ENCODE results near the gene SEC24A.
A peak's percentile ranks its signal among the peaks of the same experiment; 100 is the strongest.
"Not testable (repeated sequence)": the region's sequence is repeated elsewhere in the genome, so short reads cannot be mapped to it uniquely, and the experiment has no call there.

SEC24A gene

DNA sequence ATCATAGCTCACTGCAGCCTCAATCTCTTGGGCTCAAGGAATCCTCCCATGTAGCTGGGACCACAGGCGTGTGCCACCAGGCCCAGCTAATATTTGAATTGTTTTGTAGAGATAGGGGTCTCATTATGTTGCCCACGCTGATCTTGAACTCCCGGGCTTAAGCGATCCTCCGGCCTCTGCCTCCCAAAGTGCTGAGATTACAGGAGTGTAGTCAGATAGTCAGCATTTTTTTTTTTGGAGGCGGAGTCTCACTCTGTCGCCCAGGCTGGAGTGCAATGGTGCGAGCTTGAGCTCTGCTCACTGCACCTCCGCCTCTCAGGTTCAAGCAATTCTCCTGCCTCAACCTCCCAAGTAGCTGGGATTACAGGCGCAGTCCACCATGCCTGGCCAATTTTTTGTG lies 14.4 kb upstream of the SEC24A start:
- no peak for TF ChIP-seq CTCF (IDR thresholded peaks at IDR 0.05; ENCODE audit: extremely low read depth, missing control alignments)
- no peak for DNase-seq (ENCODE audit: low spot score)

- DNase-seq (ENCODE audit: low spot score) = not testable (repeated sequence)
Measured at GRCh38 chr5:134635366-134635765, 13.2 kb upstream of the SEC24A start.

DNA sequence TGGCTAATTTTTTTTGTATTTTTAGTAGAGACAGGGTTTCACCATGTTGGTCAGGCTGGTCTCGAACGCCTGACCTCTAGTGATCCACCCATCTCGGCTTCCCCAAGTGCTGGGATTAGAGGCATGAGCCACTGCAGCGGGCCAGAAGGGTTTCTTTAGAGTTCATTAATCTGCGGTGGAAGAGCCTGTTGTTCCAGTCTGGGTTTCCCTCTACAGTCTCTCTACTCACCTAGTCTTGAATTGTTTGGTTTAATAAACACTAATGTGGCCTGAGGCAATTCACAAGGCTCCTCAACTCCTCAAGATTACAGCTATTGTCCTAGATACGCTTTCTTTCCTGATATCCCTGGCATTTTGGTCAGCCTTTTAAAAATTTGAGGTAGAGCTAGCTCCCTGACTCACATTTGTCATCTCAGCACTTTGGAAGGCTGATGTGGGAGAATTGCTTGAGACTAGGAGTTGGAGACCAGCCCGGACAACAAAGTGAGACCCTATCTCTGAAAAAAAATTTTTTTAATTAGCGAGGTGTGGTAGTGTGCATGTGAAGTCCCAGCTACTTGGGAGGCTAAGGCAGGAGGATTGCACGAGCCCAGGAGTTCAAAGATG lies 11.4 kb upstream of the SEC24A start:
- no peak for TF ChIP-seq CTCF (IDR thresholded peaks at IDR 0.05; ENCODE audit: extremely low read depth, missing control alignments)
- no peak for DNase-seq (ENCODE audit: low spot score)

DNA sequence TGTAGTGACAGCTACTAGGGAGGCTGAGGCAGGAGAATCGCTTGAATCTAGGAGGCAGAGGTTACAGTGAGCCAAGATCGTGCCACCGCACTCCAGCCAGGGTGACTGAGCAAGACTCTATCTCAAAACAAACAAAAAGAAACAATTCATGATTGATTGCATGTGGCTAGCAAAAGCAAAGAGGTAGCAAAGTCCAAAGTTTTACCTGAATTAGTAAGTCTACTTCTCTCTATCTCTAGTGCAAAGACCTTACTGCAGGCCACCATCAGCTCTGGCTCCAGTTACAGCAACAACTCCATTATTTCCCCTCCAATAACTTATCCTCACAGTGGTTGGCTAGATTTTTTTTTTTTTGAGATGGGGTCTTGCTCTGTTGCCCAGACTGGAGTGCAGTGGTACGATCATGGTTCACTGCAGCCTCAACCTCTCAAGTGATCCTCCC lies 9.8 kb upstream of the SEC24A start:
- no peak for TF ChIP-seq CTCF (IDR thresholded peaks at IDR 0.05; ENCODE audit: extremely low read depth, missing control alignments)
- DNase-seq (ENCODE audit: low spot score) = no peak

GRCh38 chr5:134642931-134643530 lies 5.6 kb upstream of the SEC24A start:
- DNase-seq (ENCODE audit: low spot score) = peak; percentile 43
- no peak for TF ChIP-seq CTCF (IDR thresholded peaks at IDR 0.05; ENCODE audit: extremely low read depth, missing control alignments)

GRCh38 chr5:134647750-134648424 lies 698 bp upstream of the SEC24A start:
- DNase-seq (ENCODE audit: low spot score) = peak; percentile 76
- no peak for TF ChIP-seq CTCF (IDR thresholded peaks at IDR 0.05; ENCODE audit: extremely low read depth, missing control alignments)

DNA sequence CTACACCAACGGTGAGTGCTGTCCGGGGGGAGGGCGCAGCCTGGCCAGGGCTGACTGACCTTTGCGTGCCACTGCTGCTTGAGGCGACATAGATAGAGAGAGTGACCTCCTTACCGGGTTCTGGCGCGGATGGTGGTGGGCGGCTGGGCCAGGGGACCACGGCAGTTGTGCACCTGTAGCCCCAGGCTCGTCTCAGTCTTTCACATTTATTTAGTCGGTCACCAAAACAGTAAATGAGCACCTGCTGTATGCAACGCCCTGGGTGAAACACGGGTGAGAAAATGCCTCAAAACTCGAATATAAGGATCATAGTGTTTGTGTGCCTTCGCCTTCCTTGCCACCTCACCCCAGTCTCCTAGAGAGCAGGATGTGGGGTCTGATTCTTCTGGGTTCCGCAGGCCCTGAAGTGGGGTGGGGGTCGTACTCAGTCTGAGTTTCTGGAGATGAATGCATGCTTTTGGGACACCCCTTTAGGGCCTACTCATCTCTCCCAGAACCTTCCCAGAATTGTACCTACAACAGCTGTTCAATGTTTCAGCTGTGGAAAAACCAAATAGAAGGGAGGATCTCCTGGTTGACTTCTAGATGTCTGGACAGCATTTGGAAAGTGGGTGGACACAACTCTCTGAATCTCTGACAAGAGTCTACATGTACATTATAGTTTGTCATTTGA lies 714 bp downstream of the SEC24A start:
- no peak for DNase-seq (ENCODE audit: low spot score)
- no peak for TF ChIP-seq CTCF (IDR thresholded peaks at IDR 0.05; ENCODE audit: extremely low read depth, missing control alignments)

DNA sequence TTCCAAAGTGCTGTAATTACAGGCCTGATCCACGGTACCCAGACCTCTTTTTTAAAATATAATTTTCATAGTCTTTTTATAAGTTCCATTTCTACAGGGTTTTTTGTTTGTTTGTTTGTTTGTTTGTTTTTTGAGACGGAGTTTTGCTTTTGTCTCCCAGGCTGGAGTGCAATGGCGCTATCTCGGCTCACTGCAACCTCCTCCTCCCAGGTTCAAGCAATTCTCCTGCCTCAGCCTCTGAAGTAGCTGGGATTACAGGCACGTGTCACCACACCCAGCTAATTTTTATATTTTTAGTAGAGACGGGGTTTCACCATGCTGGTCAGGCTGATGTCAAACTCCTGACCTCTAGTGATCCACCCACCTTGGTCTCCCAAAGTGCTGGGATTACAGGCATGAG lies 2.1 kb downstream of the SEC24A start:
- DNase-seq (ENCODE audit: low spot score) = not testable (repeated sequence)

Data from GM20000 (cell line).